ENCODE results near the gene RXFP3.

GRCh38 chr5:33944543-33945132 lies 8.5 kb downstream of the RXFP3 start:
- TF ChIP-seq GATA2 (IDR thresholded peaks at IDR 0.05; ENCODE audit: low read depth, low read length) (no peak), GATA3 (IDR thresholded peaks at IDR 0.05; ENCODE audit: low read depth, low read length) (no peak)
